Ovary (tissue), 3 donors: ENCODE data around the gene PTPRN2.

Experiments used
- CTCF ChIP-seq, 3 donors: fragments of 450-650 bp in 2 of 3; fragments of 200-600 bp in 1 of 3; IDR thresholded peaks; one replicate each; pipeline versions ENCODE4 v1.5.1 to v1.8.0; 2016 to 2022; ENCODE audit warnings: antibody characterized with exemption in 3 of 3, mild to moderate bottlenecking in 1 of 3
- POLR2A ChIP-seq: fragments of 450-650 bp; IDR thresholded peaks from one replicate; pipeline ENCODE4 v1.6.1; 2017; ENCODE audit warnings: antibody characterized with exemption, mild to moderate bottlenecking, moderate library complexity
- donor health status: DM: no; HTN: no; CAD: no.

GRCh38 chr7:157493776-157494175 is 1093.8 kb downstream of the PTPRN2 start:
- TF ChIP-seq CTCF (IDR thresholded peaks at IDR 0.05) (no peak), POLR2A (no peak)
